Measurements from ENCODE around the gene PARD3B.

GRCh38 chr2:204662956-204663355 is 117.7 kb downstream of the PARD3B start:
- TF ChIP-seq POLR2A (IDR thresholded peaks at IDR 0.05; ENCODE audit: insufficient read depth in 1 of 2, low read depth in 2 of 2, low read length in 2 of 2) (no peak), ZNF234 (CRISPR knock-in tag; conservative IDR thresholded peaks at IDR 0.05) (no peak), NONO (IDR thresholded peaks at IDR 0.05) (no peak), NONO (CRISPR knock-in tag; conservative IDR thresholded peaks at IDR 0.05) (no peak)
- TF ChIP-seq, protein P1, sequence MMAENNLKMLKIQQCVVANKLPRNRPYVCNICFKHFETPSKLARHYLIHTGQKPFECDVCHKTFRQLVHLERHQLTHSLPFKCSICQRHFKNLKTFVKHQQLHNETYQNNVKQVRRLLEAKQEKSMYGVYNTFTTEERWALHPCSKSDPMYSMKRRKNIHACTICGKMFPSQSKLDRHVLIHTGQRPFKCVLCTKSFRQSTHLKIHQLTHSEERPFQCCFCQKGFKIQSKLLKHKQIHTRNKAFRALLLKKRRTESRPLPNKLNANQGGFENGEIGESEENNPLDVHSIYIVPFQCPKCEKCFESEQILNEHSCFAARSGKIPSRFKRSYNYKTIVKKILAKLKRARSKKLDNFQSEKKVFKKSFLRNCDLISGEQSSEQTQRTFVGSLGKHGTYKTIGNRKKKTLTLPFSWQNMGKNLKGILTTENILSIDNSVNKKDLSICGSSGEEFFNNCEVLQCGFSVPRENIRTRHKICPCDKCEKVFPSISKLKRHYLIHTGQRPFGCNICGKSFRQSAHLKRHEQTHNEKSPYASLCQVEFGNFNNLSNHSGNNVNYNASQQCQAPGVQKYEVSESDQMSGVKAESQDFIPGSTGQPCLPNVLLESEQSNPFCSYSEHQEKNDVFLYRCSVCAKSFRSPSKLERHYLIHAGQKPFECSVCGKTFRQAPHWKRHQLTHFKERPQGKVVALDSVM (CRISPR knock-in tag; IDR thresholded peaks at IDR 0.05), result no peak
- TF ChIP-seq, protein P2, sequence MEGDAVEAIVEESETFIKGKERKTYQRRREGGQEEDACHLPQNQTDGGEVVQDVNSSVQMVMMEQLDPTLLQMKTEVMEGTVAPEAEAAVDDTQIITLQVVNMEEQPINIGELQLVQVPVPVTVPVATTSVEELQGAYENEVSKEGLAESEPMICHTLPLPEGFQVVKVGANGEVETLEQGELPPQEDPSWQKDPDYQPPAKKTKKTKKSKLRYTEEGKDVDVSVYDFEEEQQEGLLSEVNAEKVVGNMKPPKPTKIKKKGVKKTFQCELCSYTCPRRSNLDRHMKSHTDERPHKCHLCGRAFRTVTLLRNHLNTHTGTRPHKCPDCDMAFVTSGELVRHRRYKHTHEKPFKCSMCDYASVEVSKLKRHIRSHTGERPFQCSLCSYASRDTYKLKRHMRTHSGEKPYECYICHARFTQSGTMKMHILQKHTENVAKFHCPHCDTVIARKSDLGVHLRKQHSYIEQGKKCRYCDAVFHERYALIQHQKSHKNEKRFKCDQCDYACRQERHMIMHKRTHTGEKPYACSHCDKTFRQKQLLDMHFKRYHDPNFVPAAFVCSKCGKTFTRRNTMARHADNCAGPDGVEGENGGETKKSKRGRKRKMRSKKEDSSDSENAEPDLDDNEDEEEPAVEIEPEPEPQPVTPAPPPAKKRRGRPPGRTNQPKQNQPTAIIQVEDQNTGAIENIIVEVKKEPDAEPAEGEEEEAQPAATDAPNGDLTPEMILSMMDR (CRISPR knock-in tag; IDR thresholded peaks at IDR 0.05), result no peak
- TF ChIP-seq, protein P3, sequence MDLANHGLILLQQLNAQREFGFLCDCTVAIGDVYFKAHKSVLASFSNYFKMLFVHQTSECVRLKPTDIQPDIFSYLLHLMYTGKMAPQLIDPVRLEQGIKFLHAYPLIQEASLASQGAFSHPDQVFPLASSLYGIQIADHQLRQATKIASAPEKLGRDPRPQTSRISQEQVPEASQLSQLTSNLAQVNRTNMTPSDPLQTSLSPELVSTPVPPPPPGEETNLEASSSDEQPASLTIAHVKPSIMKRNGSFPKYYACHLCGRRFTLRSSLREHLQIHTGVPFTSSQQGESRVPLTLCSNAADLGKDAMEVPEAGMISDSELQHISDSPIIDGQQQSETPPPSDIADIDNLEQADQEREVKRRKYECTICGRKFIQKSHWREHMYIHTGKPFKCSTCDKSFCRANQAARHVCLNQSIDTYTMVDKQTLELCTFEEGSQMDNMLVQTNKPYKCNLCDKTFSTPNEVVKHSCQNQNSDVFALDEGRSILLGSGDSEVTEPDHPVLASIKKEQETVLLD (CRISPR knock-in tag; IDR thresholded peaks at IDR 0.05; ENCODE audit: low read depth), result no peak

All from HepG2 (cell line).